ENCODE measurements around the gene ZNF879. TPM values are rescaled to one million over a fixed set of nuclear protein-coding genes. Genes with fewer than 3 reads are reported as not detected.

ZNF879 gene
- total and polyA plus RNA-seq, 2 experiments from 2014 or later = 5.4 to 9.4 TPM

GRCh38 chr5:179033004-179033580 is 9.5 kb downstream of the ZNF879 start:
- H3K4me3 ChIP-seq = no peak overlapping the region
- DNase-seq (ENCODE audit: low read depth in 1 of 2, low spot score in 1 of 2) = no peak

DNA sequence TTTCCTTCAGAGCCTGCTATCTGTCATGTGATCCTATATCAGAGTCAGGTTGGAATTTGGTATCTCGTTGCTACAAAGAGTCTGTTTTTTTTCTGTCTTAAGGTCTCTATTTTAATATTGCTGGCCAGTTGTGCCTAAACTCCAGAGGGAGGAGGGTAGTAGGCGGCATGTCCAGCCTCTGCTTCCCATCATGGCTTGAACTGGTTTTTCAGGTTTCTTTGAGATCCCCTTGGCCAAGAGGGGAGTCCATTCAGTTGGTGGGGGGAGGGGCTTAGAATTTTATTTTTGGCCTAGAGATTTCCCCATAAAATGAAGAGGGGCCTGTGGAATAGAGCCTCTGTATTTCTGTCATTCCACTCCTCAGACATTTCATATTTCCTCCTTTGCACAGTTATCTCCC is 21.2 kb downstream of the ZNF879 start:
- Histone ChIP-seq H3K9me3 (ENCODE audit: low read depth) (no peaks in the 10 kb centered on the region), H3K4me3 (no peak overlapping the region)
- TF ChIP-seq CTCF (IDR thresholded peaks at IDR 0.05; ENCODE audit: low read depth, low read length) = no peak

More at GRCh38 chr5:179033004-179033580, 9.5 kb downstream of the ZNF879 start:
- Histone ChIP-seq H3K4me1 (ENCODE audit: low read depth) (no peaks in the 10 kb centered on the region), H3K27me3 (no peaks in the 10 kb centered on the region), H3K27ac (no peak overlapping the region), H3K36me3 (peaks cover 24% of the 10 kb centered on the region), H3K9me3 (ENCODE audit: low read depth) (peaks cover 3% of the 10 kb centered on the region)
- TF ChIP-seq CTCF (IDR thresholded peaks at IDR 0.05; ENCODE audit: low read depth, low read length) = no peak

GRCh38 chr5:179051784-179052183 is 28.2 kb downstream of the ZNF879 start:
- no peaks in the 10 kb centered on the region for H3K27me3 ChIP-seq
- no peak overlapping the region for H3K27ac ChIP-seq
- TF ChIP-seq CTCF (IDR thresholded peaks at IDR 0.05; ENCODE audit: low read depth, low read length) = no peak
- H3K9me3 ChIP-seq (ENCODE audit: low read depth) = no peaks in the 10 kb centered on the region
- no peak overlapping the region for H3K4me3 ChIP-seq
- no peaks in the 10 kb centered on the region for H3K36me3 ChIP-seq
- no peak for DNase-seq (ENCODE audit: low read depth in 1 of 2, low spot score in 1 of 2)
- no peaks in the 10 kb centered on the region for H3K4me1 ChIP-seq (ENCODE audit: low read depth)

More for the DNA sequence above, 21.2 kb downstream of the ZNF879 start:
- H3K27me3 ChIP-seq = no peaks in the 10 kb centered on the region
- DNase-seq (ENCODE audit: low read depth in 1 of 2, low spot score in 1 of 2) = no peak
- no peaks in the 10 kb centered on the region for H3K36me3 ChIP-seq
- H3K27ac ChIP-seq = no peak overlapping the region
- H3K4me1 ChIP-seq (ENCODE audit: low read depth) = no peaks in the 10 kb centered on the region

DNA sequence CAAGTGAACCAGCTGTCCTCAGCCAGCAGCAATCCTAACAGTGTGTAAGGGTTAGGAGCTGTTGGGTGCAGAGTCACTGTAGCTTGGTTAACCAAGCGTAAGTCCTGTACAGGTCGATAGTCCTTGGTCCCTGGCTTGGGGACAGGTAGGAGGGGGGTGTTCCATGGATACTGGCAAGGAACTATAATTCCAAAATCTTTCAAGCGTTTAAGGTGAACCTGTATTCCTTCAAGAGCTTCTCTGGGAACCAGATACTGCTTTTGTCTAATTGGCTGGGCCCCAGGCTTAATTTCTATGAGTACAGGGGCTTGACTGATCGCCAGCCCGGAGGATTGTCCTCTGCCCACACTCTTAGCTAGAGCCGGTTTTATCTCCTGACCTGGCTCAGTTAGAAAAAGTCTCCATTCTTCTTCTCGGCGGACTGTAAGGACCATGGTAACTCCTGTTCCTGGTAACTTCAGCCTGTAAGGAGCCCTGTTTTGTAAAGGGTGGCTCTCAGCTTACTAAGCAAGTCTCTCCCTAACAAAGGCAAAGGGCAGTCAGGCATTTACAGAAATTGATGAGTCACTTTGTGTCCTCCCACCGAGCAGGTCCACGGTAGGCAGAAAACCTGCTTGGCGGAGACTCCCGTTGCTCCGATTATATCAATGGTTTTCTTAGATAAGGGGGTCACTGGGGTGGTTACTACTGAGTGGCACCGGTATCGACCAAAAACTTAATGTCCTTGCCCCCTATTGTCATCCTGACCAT is 30.6 kb downstream of the ZNF879 start:
- no peak for DNase-seq (ENCODE audit: low read depth in 1 of 2, low spot score in 1 of 2)
- Histone ChIP-seq H3K27ac (no peak overlapping the region), H3K4me1 (ENCODE audit: low read depth) (no peaks in the 10 kb centered on the region), H3K36me3 (no peaks in the 10 kb centered on the region), H3K4me3 (no peak overlapping the region), H3K9me3 (ENCODE audit: low read depth) (no peaks in the 10 kb centered on the region), H3K27me3 (no peaks in the 10 kb centered on the region)
- TF ChIP-seq CTCF (IDR thresholded peaks at IDR 0.05; ENCODE audit: low read depth, low read length) = no peak

- DNase-seq (ENCODE audit: low read depth in 1 of 2, low spot score in 1 of 2) = no peak
- no peak for TF ChIP-seq CTCF (IDR thresholded peaks at IDR 0.05; ENCODE audit: low read depth, low read length)
- Histone ChIP-seq H3K27ac (no peak overlapping the region), H3K9me3 (ENCODE audit: low read depth) (no peaks in the 10 kb centered on the region), H3K36me3 (no peaks in the 10 kb centered on the region), H3K27me3 (no peaks in the 10 kb centered on the region), H3K4me1 (ENCODE audit: low read depth) (no peaks in the 10 kb centered on the region), H3K4me3 (no peak overlapping the region)
Measured at GRCh38 chr5:179054876-179055275, 31.3 kb downstream of the ZNF879 start.

All from cardiac muscle cell (in vitro differentiated cells and primary cell).